Panc1 (cell line): ENCODE data around the gene FGGY. TPM values are rescaled to one million over a fixed set of nuclear protein-coding genes. Genes with fewer than 3 reads are reported as not detected.

Experiments
- ATAC-seq: fragments of 200-7000 bp; cut with Tn5 transposase; 2 replicates; pipeline ENCODE4 v1.9.1; 2020; ENCODE audit warnings: mild to moderate bottlenecking, moderate library complexity
- BruUV-seq: library from RNA; stranded (reverse); fragments of 400-500 nt; replicated peaks from 2 replicates; lab custom pipeline; 2021; lab: Mats Ljungman, UMichigan
- CTCF ChIA-PET: fragments of 300-600 bp; sonication (Branson Sonifier 250); formaldehyde crosslinking; loops from one replicate; lab custom pipeline; 2022; ENCODE audit warnings: antibody characterized with exemption; lab: Charles Lee
- POLR2A ChIA-PET: fragments of 300-600 bp; sonication (Branson Sonifier 250); formaldehyde crosslinking; loops from one replicate; lab custom pipeline; 2022; ENCODE audit warnings: antibody characterized with exemption; lab: Charles Lee
- DNase-seq: peaks from one replicate; pipeline ENCODE4 v3.0.0-alpha.2; 2010; ENCODE audit warnings: low read depth, low spot score
- H3K27ac ChIP-seq: 2 replicates; pipeline ENCODE4 v1.5.1; 2011; ENCODE audit warnings: mild to moderate bottlenecking, low read length, inconsistent platforms
- H3K27me3 ChIP-seq: fragments of 200-500 bp; sonication (Bioruptor generic); 2 replicates; pipeline ENCODE4 v1.6.0; 2014; ENCODE audit warnings: low read length, inconsistent platforms; ENCODE audit not compliant: control insufficient read depth, insufficient read depth
- H3K36me3 ChIP-seq: fragments of 200-500 bp; sonication (Bioruptor generic); 2 replicates; pipeline ENCODE4 v1.5.1; 2014; ENCODE audit warnings: inconsistent platforms, mild to moderate bottlenecking, low read length, moderate library complexity; ENCODE audit not compliant: control insufficient read depth, insufficient read depth
- H3K4me1 ChIP-seq: 2 replicates; pipeline ENCODE4 v1.5.1; 2011; ENCODE audit warnings: inconsistent platforms, mild to moderate bottlenecking, low read length, moderate library complexity; ENCODE audit not compliant: control insufficient read depth, insufficient read depth
- H3K4me3 ChIP-seq, 2 experiments: 2 replicates each; pipeline ENCODE4 v1.5.1; 2011 to 2012; ENCODE audit warnings: low read depth in 2 of 2, low read length in 2 of 2, mild to moderate bottlenecking in 2 of 2, inconsistent platforms in 1 of 2, moderate library complexity in 1 of 2
- H3K9me3 ChIP-seq: fragments of 200-500 bp; sonication (Bioruptor generic); 2 replicates; pipeline ENCODE4 v1.5.1; 2014; ENCODE audit warnings: low read depth, mild to moderate bottlenecking, inconsistent platforms, low read length, moderate library complexity; ENCODE audit not compliant: control insufficient read depth, insufficient read depth
- CTCF ChIP-seq: fragments of 450-650 bp; IDR thresholded peaks from 2 replicates; pipeline ENCODE4 v1.5.1; 2017; ENCODE audit warnings: mild to moderate bottlenecking
- POLR2AphosphoS5 ChIP-seq: IDR thresholded peaks from 2 replicates; pipeline ENCODE4 v1.6.1; 2012; ENCODE audit warnings: mild to moderate bottlenecking, low read depth, low read length, moderate library complexity
- REST ChIP-seq, 2 experiments: IDR thresholded peaks; 2 replicates each; pipeline ENCODE4 v1.6.1; 2011 to 2012; ENCODE audit warnings: low read depth in 2 of 2, control low read depth in 1 of 2, low read length in 1 of 2, mild to moderate bottlenecking in 1 of 2, moderate library complexity in 1 of 2; ENCODE audit not compliant: insufficient read depth in 1 of 2
- SIN3A ChIP-seq: IDR thresholded peaks from 2 replicates; pipeline ENCODE4 v1.6.1; 2012; ENCODE audit warnings: low read depth, mild to moderate bottlenecking, low read length, moderate library complexity, borderline replicate concordance; ENCODE audit not compliant: insufficient read depth
- TCF7L2 ChIP-seq: IDR thresholded peaks from 2 replicates; pipeline ENCODE4 v1.6.1; 2011; ENCODE audit warnings: mild to moderate bottlenecking, low read depth, low read length, inconsistent platforms
- in situ Hi-C: cut with HindIII; loops from 2 replicates; pipeline ENCODE4 v1.10.0; 2016; ENCODE audit warnings: low sequenced_read_pairs, low pct_unique_long_range_greater_than_20kb
- intact Hi-C: fragments of 100-400 bp; cut with micrococcal nuclease; formaldehyde crosslinking; loops from one replicate; pipeline ENCODE4 v1.10.0; 2022; ENCODE audit not compliant: unreplicated experiment
- total RNA-seq: library from RNA; stranded (reverse); gene quantifications from one replicate; pipeline ENCODE4 v1.2.1, GENCODE V29; 2021; ENCODE audit not compliant: unreplicated experiment

The FGGY gene
- total RNA-seq, 1 experiment from 2014 or later, result 15.5 TPM

- in situ Hi-C loops, result no loop called here
- no peak for DNase-seq
Measured at GRCh38 chr1:59544615-59545293, 247.9 kb downstream of the FGGY start.

GRCh38 chr1:59545830-59546229 lies 248.9 kb downstream of the FGGY start:
- ChIA-PET POLR2A (no interaction called here), CTCF (no interaction called here)
- Histone ChIP-seq H3K4me3 (no peak overlapping the region), H3K36me3 (no peaks in the 10 kb centered on the region), H3K4me1 (no peaks in the 10 kb centered on the region), H3K27ac (no peak overlapping the region), H3K27me3 (no peaks in the 10 kb centered on the region), H3K9me3 (no peaks in the 10 kb centered on the region)
- no peak for TF ChIP-seq REST (IDR thresholded peaks at IDR 0.05; ENCODE audit: insufficient read depth in 1 of 2, low read depth in 2 of 2, low read length in 1 of 2)
- no peak for TF ChIP-seq POLR2AphosphoS5
- TF ChIP-seq SIN3A, result no peak
- no peak for TF ChIP-seq CTCF
- no peak for TF ChIP-seq TCF7L2
- in situ Hi-C loops, result no loop called here
- BruUV-seq, result no TSS peak
- DNase-seq (no peak), ATAC-seq (no peak)
- intact Hi-C loops, result no loop called here

More at GRCh38 chr1:59544615-59545293, 247.9 kb downstream of the FGGY start:
- ChIA-PET POLR2A (no interaction called here), CTCF (no interaction called here)
- TF ChIP-seq SIN3A (no peak), POLR2AphosphoS5 (no peak), REST (IDR thresholded peaks at IDR 0.05; ENCODE audit: insufficient read depth in 1 of 2, low read depth in 2 of 2, low read length in 1 of 2) (no peak), TCF7L2 (no peak), CTCF (no peak)
- BruUV-seq, result no TSS peak
- intact Hi-C loops, result no loop called here
- ATAC-seq, result no peak
- no peaks in the 10 kb centered on the region for H3K36me3 ChIP-seq
- H3K27me3 ChIP-seq, result no peaks in the 10 kb centered on the region
- H3K9me3 ChIP-seq, result no peaks in the 10 kb centered on the region
- no peaks in the 10 kb centered on the region for H3K4me1 ChIP-seq
- H3K4me3 ChIP-seq, result no peak overlapping the region
- no peak overlapping the region for H3K27ac ChIP-seq
